Heart left ventricle (tissue), 13 donors: Measurements from ENCODE around the gene SEMA6A.

Experiments used
- POLR2A ChIP-seq, 2 donors: fragments of 450-650 bp; IDR thresholded peaks; one replicate each; pipeline ENCODE4 v1.6.1; 2017; ENCODE audit warnings: antibody characterized with exemption in 2 of 2, mild to moderate bottlenecking in 2 of 2, moderate library complexity in 2 of 2
- TF ChIP-seq, protein P1 (sequence below), 12 donors: fragments of 200-600 bp; sonication (generic) in 4 of 12; IDR thresholded peaks; one replicate each; pipeline versions ENCODE4 v1.5.0 to v1.8.0; 2018 to 2022; ENCODE audit warnings: antibody characterized with exemption in 12 of 12, mild to moderate bottlenecking in 5 of 12
- donor health status: ischemic (EF 13 %, LVEDD 7.1; RV severe dilation, severe dysfunction).
- donor health status: DM: no; HTN: yes; CAD: no.
- donor health status: DM: no; HTN: no; CAD: no.
- donor health status: ischemic (EF 25% LVEDD 6.9; RV normal size, moderate dysfunction).
- donor health status: ischemic (EF 25% LVEDD 5.7; RV mildly dilated, moderate dysfunction).
- donor health status: ischemic (EF 35%, LVEDD 5.7; RV mildly dilated, moderate dysfunction).
- donor health status: nonischemic (EF 11% LVEDD 7.7; RV severe dilation, severe dysfunction).
- donor health status: DM: yes; HTN: yes; CAD: no.
- donor health status: PGD.
- donor health status: ischemic (EF 29% LVEDD 5.4; RV normal size, mild dysfunction).
- donor health status: nonischemic (EF 23%, LVEDD 6.1; RV moderate dilation, normal function).

DNA sequence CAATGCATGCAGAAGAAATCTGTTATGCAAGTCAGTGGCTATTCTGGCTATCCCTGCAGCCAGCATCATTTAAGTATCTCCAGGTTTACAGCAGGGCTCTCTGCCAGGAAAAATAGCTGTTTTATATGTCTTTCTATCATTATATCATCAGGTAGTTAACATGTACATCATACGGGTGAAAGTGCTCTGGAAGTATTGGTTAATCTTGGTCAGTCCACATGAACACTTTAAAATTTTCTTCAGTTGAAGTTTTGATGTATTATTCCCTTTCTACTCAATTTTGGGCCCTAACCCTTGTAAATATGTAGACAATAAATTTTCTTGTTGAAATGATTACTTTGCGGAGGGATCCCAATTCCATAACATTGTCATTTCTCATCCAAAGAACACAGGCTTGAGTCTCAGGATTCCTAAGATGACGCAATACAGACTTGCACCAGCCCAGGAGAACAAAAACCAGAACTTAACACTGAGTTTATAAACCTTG is 67.5 kb downstream of the SEMA6A start:
- TF ChIP-seq, protein P1, sequence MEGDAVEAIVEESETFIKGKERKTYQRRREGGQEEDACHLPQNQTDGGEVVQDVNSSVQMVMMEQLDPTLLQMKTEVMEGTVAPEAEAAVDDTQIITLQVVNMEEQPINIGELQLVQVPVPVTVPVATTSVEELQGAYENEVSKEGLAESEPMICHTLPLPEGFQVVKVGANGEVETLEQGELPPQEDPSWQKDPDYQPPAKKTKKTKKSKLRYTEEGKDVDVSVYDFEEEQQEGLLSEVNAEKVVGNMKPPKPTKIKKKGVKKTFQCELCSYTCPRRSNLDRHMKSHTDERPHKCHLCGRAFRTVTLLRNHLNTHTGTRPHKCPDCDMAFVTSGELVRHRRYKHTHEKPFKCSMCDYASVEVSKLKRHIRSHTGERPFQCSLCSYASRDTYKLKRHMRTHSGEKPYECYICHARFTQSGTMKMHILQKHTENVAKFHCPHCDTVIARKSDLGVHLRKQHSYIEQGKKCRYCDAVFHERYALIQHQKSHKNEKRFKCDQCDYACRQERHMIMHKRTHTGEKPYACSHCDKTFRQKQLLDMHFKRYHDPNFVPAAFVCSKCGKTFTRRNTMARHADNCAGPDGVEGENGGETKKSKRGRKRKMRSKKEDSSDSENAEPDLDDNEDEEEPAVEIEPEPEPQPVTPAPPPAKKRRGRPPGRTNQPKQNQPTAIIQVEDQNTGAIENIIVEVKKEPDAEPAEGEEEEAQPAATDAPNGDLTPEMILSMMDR (IDR thresholded peaks at IDR 0.05): no peak
- no peak for TF ChIP-seq POLR2A (IDR thresholded peaks at IDR 0.05)
